Activated CD4-positive, alpha-beta T cell treated with anti-CD3 and anti-CD28 coated beads for 36 hours (primary cell): ENCODE results near the gene ITPR2. TPM values are rescaled to one million over a fixed set of nuclear protein-coding genes. Genes with fewer than 3 reads are reported as not detected.
A peak's percentile ranks its signal among the peaks of the same experiment; 100 is the strongest.
"Not testable (repeated sequence)": the region's sequence is repeated elsewhere in the genome, so short reads cannot be mapped to it uniquely, and the experiment has no call there.

Experiments used
- ATAC-seq: fragments of 200-7000 bp; cut with Tn5 transposase; one replicate; pipeline ENCODE4 v1.10.0; 2021; ENCODE audit warnings: mild to moderate bottlenecking, moderate library complexity
- CTCF ChIA-PET: fragments of 350-600 bp; sonication (Branson Sonifier 250); formaldehyde crosslinking; loops from one replicate; lab custom pipeline; 2021; ENCODE audit warnings: antibody characterized with exemption; lab: Charles Lee
- POLR2A ChIA-PET: fragments of 350-600 bp; sonication (Branson Sonifier 250); formaldehyde crosslinking; loops from one replicate; lab custom pipeline; 2021; ENCODE audit warnings: antibody characterized with exemption, inconsistent platforms; lab: Charles Lee
- DNase-seq: peaks from one replicate; pipeline ENCODE4 v3.0.0-alpha.2; 2020
- H3K27ac Mint-ChIP-seq: one replicate; pipeline ENCODE4 v1.8.0; 2021; ENCODE audit warnings: mixed read lengths
- H3K27me3 Mint-ChIP-seq: one replicate; pipeline ENCODE4 v1.8.0; 2021; ENCODE audit warnings: mixed read lengths
- H3K36me3 Mint-ChIP-seq: one replicate; pipeline ENCODE4 v1.8.0; 2021; ENCODE audit warnings: low read depth, mixed read lengths
- H3K4me1 Mint-ChIP-seq: one replicate; pipeline ENCODE4 v1.8.0; 2021; ENCODE audit warnings: mixed read lengths
- H3K4me3 Mint-ChIP-seq: one replicate; pipeline ENCODE4 v1.8.0; 2021; ENCODE audit warnings: mild to moderate bottlenecking, moderate library complexity, mixed read lengths
- H3K9me3 Mint-ChIP-seq: one replicate; pipeline ENCODE4 v1.8.0; 2021; ENCODE audit warnings: low read depth, mixed read lengths
- intact Hi-C, 2 experiments: fragments of 100-400 bp; cut with DNase I in 1 of 2; cut with micrococcal nuclease in 1 of 2; formaldehyde crosslinking; loops; one replicate each; pipeline versions ENCODE4 v1.14.2 to v1.15.1; 2022 to 2024; cut with DNase I, micrococcal nuclease
- total RNA-seq, 2 experiments: library from RNA; stranded (reverse); gene quantifications; one replicate each; pipeline ENCODE4 v1.2.3, GENCODE V29; 2021

The ITPR2 gene
- total RNA-seq, 2 experiments from 2014 or later = 27.3 to 28.6 TPM

DNA sequence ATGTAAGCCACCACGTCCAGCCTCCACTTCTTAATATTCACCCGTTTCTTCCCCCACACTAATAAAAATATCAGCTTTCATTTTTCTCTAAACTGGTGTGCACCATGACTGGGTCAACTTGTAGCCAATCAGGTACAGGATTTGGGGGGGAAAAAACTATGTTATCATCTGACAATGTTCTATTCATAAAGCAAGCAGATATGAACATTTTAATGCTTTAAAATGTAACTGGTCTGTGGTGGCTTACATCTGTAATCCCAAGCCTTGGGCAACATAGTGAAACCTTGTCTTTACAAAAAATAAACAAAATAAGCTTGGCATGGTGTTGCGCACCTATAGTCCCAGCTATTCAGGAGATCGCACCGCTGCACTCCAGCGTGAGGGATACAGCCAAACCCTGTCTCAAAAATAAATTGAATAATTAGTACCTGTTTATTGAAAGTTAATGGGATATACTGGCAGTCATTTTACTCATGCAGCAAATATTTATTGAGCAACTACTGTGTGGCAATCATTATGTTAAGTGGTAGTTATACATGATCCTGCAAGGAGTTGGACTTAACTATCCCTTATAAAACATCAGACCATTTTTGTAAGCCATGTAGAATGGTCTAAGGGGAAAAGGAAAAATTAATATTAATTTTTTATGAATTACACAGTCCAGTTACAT is 15.3 kb upstream of the ITPR2 start:
- POLR2A ChIA-PET = no interaction called here
- ATAC-seq (no peak), DNase-seq (no peak)
- H3K27ac Mint-ChIP-seq = no peak overlapping the region
- no peaks in the 10 kb centered on the region for H3K36me3 Mint-ChIP-seq
- H3K4me3 Mint-ChIP-seq = no peak overlapping the region
- intact Hi-C loops = no loop called here
- peaks cover 5% of the 10 kb centered on the region for H3K27me3 Mint-ChIP-seq
- CTCF ChIA-PET = interaction anchor here (0.7 to 1.5 kb wide), 3 partner anchors 14 to 37 kb away, joined by 3 to 11 read pairs (median 3); no protein-coding TSS in a partner anchor
- H3K9me3 Mint-ChIP-seq = no peaks in the 10 kb centered on the region
- peaks cover 9% of the 10 kb centered on the region for H3K4me1 Mint-ChIP-seq

DNA sequence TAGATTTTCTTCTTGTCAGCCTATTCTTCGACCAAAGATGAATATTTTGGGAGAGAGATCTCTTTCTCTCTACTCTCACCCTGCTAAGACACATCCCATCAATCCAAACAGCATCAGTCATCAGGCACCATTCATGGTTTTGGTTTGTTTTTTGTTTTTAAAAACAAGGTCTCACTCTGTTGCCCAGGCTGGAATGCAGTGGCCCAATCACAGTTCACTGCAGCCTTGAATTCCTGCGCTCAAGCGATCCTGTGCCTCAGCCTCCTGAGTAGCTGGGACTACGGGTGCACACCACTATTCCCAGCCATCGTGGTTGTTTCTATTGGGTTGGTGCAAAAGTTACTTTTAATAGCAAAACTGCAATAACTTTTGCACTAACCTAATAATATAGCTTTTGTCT is 14.4 kb upstream of the ITPR2 start:
- intact Hi-C loops = no loop called here
- Mint-ChIP-seq H3K27ac (no peak overlapping the region), H3K9me3 (no peaks in the 10 kb centered on the region), H3K4me3 (no peak overlapping the region), H3K36me3 (no peaks in the 10 kb centered on the region), H3K4me1 (peaks cover 9% of the 10 kb centered on the region), H3K27me3 (peaks cover 5% of the 10 kb centered on the region)
- ChIA-PET POLR2A (no interaction called here), CTCF (interaction anchor here (0.6 to 1.5 kb wide), 3 partner anchors 9 to 38 kb away, joined by 3 to 11 read pairs (median 3); no protein-coding TSS in a partner anchor)
- ATAC-seq (no peak), DNase-seq (no peak)

DNA sequence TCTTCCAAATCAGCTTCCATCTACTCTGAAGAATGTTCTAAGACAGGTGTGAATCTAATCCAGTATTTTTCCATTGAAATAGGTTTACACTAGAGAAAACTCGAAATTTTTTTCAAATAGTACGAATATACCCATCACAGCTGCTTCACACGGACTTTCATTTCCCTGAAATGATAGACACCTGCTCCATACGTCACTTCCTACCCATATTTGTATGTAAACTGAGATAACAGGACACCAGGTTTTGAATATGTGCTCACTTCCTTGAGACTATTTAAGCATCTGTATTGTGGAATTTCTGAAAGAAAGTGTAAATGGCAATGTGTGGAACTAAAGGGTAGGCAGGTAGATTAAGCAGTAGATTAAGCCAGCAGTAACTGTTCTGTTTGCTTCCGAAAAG is 13.4 kb upstream of the ITPR2 start:
- DNase-seq (no peak), ATAC-seq (no peak)
- ChIA-PET CTCF (interaction anchor here (0.7 to 1.8 kb wide), 5 partner anchors 13 to 65 kb away, joined by 3 to 14 read pairs (median 6); partner anchors contain the start of gene ITPR2), POLR2A (no interaction called here)
- peak overlapping the region; percentile 42 for H3K27ac Mint-ChIP-seq
- no peaks in the 10 kb centered on the region for H3K36me3 Mint-ChIP-seq
- peaks cover 9% of the 10 kb centered on the region for H3K4me1 Mint-ChIP-seq
- H3K4me3 Mint-ChIP-seq = peak overlapping the region; percentile 17
- H3K9me3 Mint-ChIP-seq = no peaks in the 10 kb centered on the region
- H3K27me3 Mint-ChIP-seq = peaks cover 5% of the 10 kb centered on the region
- intact Hi-C loops = no loop called here

DNA sequence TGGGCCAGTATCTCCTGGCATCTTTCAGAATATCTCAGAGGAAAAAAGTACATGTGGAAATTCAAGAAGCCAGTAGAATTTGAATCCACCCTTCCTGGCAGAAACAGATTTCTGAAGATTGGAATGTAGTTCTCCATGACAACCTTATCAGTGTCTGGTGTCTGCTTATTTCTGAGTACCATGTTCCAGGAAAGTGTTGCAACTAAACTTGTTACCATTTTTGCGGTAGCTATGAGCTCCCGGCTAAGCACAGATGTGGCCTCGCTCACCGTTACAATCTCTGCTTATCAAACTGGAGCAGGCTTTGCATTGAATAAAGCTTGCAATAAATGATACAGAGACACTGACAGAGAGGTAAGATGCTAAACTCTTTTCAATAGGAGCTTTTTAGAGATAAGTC is 13.0 kb upstream of the ITPR2 start:
- DNase-seq (no peak), ATAC-seq (no peak)
- ChIA-PET CTCF (interaction anchor here (0.7 to 1.8 kb wide), 5 partner anchors 13 to 65 kb away, joined by 3 to 14 read pairs (median 6); partner anchors contain the start of gene ITPR2), POLR2A (no interaction called here)
- intact Hi-C loops = no loop called here
- Mint-ChIP-seq H3K27ac (no peak overlapping the region), H3K36me3 (no peaks in the 10 kb centered on the region), H3K4me1 (peaks cover 12% of the 10 kb centered on the region), H3K27me3 (peaks cover 5% of the 10 kb centered on the region), H3K4me3 (peak overlapping the region; percentile 17), H3K9me3 (no peaks in the 10 kb centered on the region)

DNA sequence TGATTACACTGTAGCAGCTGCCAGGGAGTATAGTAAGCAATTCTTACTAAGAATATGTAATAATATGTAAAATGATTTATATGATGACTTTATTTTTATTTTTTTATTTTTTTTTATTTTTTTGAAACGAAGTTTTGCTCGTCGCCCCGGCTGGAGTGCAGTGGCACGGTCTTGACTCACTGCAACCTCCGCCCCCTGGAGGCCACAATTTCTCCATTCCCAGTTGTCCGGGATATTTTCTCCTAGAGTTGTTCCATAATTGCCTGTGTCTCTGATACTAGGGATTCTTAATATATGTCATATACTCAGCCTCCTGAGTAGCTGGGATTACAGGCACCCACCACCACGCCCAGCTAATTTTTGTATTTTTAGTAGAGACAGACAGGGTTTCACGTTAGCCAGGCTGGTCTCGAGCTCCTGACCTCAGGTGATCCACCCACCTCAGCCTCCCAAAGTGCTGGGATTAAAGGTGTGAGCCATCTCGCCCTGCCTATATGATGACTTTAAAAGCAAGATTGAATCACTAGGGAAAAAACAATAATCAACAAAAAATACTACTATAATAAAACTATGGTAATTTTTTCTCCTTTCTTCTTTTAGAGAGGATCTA is 12.2 kb upstream of the ITPR2 start:
- H3K36me3 Mint-ChIP-seq = no peaks in the 10 kb centered on the region
- intact Hi-C loops = no loop called here

DNA sequence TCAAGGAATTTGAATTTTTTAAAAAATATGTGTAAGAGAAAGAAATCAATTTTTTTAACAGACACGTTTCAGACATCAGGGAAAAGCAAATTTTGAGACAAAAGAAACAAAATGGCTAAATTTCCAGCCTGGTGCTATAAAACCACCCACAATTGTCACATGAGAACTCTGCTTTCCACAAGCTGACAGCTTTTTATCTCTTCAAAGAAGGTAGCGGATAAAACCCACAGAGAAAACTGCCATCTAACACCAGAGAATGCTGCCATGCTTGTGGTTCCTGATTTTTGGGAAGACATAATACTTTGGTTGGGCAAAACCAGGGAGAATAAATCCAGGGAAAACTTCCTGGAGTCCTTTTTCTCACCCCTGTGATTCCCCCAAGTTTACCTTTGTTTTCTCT is 10.3 kb upstream of the ITPR2 start:
- Mint-ChIP-seq H3K4me1 (peaks cover 15% of the 10 kb centered on the region), H3K4me3 (no peak overlapping the region)
- ATAC-seq = no peak

More for the DNA sequence above, 12.2 kb upstream of the ITPR2 start:
- H3K27me3 Mint-ChIP-seq = peaks cover 5% of the 10 kb centered on the region
- ChIA-PET CTCF (interaction anchor here (0.7 to 1.8 kb wide), 5 partner anchors 12 to 193 kb away, joined by 3 to 14 read pairs (median 4); partner anchors contain the start of gene ITPR2), POLR2A (no interaction called here)
- no peak overlapping the region for H3K4me3 Mint-ChIP-seq
- H3K9me3 Mint-ChIP-seq = no peaks in the 10 kb centered on the region
- H3K27ac Mint-ChIP-seq = no peak overlapping the region
- peak; percentile 31 for DNase-seq
- peaks cover 15% of the 10 kb centered on the region for H3K4me1 Mint-ChIP-seq
- ATAC-seq = no peak

DNA sequence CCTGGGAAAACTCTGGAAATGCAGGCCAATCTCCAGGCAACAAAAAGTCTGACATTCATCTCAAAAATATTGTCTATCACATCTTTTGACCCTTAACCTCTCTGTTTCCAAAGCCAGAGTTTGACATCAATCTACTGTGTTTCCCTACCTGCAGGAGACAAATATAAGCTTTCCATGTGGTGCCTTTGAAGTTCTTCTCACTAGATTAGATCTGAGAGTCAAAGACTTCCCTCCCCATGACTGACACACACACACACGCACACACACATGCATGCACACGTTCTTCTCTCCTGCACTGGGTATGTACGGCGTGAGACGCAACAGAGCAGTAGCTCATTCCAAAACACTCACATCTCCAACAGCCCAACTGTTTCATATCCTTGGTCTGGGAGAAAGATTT is 8.1 kb upstream of the ITPR2 start:
- H3K27ac Mint-ChIP-seq = no peak overlapping the region
- POLR2A ChIA-PET = interaction anchor here (0.6 kb wide), 1 partner anchor 14 kb away, joined by 3 read pairs; no protein-coding TSS in a partner anchor

More for the DNA sequence above, 10.3 kb upstream of the ITPR2 start:
- no peak overlapping the region for H3K27ac Mint-ChIP-seq
- DNase-seq = no peak
- no peaks in the 10 kb centered on the region for H3K36me3 Mint-ChIP-seq
- CTCF ChIA-PET = interaction anchor here (1.1 to 2.8 kb wide), 4 partner anchors 8 to 42 kb away, joined by 4 to 12 read pairs (median 8); partner anchors contain the start of gene ITPR2
- intact Hi-C loops = no loop called here
- POLR2A ChIA-PET = no interaction called here
- no peaks in the 10 kb centered on the region for H3K9me3 Mint-ChIP-seq
- H3K27me3 Mint-ChIP-seq = peaks cover 5% of the 10 kb centered on the region

DNA sequence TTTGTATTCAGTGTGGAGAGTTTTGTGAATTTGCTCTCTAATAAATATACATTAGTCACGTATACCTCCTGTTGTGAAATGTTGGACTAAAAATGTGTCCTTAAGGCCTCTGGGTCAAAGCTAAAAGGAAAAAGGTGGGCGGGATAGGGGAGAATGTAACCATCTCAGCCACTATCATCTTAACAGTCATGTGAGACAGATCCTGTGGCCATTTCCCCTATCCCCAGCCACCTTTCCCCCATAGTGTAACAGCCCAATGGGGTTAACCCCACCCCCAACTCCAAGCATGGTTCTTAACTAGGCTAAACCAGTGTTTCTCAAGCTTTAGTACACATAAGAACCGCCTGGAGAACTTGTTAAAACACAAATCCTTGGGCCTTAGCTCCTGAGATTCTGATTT is 6.5 kb upstream of the ITPR2 start:
- DNase-seq (no peak), ATAC-seq (no peak)
- ChIA-PET CTCF (no interaction called here), POLR2A (no interaction called here)
- Mint-ChIP-seq H3K27me3 (no peaks in the 10 kb centered on the region), H3K9me3 (no peaks in the 10 kb centered on the region), H3K4me1 (peaks cover 6% of the 10 kb centered on the region), H3K36me3 (no peaks in the 10 kb centered on the region), H3K4me3 (no peak overlapping the region), H3K27ac (no peak overlapping the region)
- intact Hi-C loops = loop anchor here in 1 of 2 experiments (10.0 kb wide), 1 partner anchor 45 kb away; no protein-coding TSS in a partner anchor

More for the DNA sequence above, 8.1 kb upstream of the ITPR2 start:
- peak; percentile 42 for DNase-seq
- no peak for ATAC-seq
- Mint-ChIP-seq H3K36me3 (no peaks in the 10 kb centered on the region), H3K4me1 (peaks cover 10% of the 10 kb centered on the region), H3K27me3 (no peaks in the 10 kb centered on the region), H3K9me3 (no peaks in the 10 kb centered on the region), H3K4me3 (no peak overlapping the region)
- intact Hi-C loops = no loop called here
- CTCF ChIA-PET = interaction anchor here (1.2 to 2.8 kb wide), 4 partner anchors 9 to 44 kb away, joined by 3 to 12 read pairs (median 4); partner anchors contain the start of gene ITPR2

DNA sequence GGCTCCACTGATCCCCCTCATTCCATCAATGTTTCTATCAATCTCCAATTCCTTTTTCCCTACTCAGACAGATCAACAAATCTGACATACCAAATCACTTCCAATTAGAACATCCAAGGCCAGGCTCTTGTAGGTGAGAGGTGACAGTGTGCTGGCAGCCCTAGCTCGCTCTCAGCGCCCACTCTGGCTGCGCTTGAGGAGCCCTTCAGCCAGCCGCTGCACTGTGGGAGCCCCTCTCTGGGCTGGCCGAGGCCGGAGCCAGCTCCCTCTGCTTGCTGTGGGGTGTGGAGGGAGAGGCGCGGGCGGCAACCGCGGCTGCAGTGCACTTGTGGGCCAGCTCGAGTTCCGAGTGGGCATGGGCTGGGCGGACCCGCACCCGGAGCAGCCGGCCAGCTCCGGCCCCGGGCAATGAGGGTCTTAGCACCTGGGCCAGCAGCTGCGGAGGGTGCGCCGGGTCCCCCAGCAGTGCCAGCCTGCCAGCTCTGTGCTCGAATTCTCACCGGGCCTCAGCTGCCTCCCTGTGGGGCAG is 6.0 kb upstream of the ITPR2 start:
- Mint-ChIP-seq H3K36me3 (no peaks in the 10 kb centered on the region), H3K27ac (no peak overlapping the region), H3K27me3 (no peaks in the 10 kb centered on the region), H3K9me3 (no peaks in the 10 kb centered on the region), H3K4me1 (peaks cover 10% of the 10 kb centered on the region), H3K4me3 (no peak overlapping the region)
- DNase-seq = no peak
- ATAC-seq = no peak
- POLR2A ChIA-PET = no interaction called here
- CTCF ChIA-PET = no interaction called here
- intact Hi-C loops = loop anchor here in 1 of 2 experiments (10.0 kb wide), 1 partner anchor 46 kb away; no protein-coding TSS in a partner anchor

DNA sequence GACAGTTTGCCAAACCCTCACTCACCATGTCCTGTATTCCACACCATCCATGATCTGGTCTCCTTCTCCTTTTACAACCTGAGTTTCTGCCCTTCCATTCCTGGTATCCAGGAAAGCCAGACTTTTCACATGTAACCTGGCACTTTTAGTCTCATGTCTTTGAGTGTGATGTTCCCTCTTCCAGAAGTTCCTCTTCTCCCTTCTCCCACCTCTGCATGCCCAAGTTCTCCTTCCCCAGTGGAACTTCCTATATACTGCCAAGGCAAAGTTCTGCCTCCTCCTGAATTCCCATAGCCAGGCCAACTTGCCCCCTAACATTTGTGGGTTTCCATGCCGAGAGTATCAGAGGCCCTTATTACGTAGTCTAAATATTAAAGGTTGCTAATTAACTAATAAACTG is 3.2 kb upstream of the ITPR2 start:
- Mint-ChIP-seq H3K36me3 (peaks cover 4% of the 10 kb centered on the region), H3K4me1 (peaks cover 16% of the 10 kb centered on the region), H3K4me3 (no peak overlapping the region), H3K27me3 (no peaks in the 10 kb centered on the region), H3K27ac (no peak overlapping the region), H3K9me3 (no peaks in the 10 kb centered on the region)
- ATAC-seq (no peak), DNase-seq (no peak)
- POLR2A ChIA-PET = no interaction called here
- intact Hi-C loops = loop anchor here in 1 of 2 experiments (10.0 kb wide), 1 partner anchor 49 kb away; no protein-coding TSS in a partner anchor
- CTCF ChIA-PET = no interaction called here

DNA sequence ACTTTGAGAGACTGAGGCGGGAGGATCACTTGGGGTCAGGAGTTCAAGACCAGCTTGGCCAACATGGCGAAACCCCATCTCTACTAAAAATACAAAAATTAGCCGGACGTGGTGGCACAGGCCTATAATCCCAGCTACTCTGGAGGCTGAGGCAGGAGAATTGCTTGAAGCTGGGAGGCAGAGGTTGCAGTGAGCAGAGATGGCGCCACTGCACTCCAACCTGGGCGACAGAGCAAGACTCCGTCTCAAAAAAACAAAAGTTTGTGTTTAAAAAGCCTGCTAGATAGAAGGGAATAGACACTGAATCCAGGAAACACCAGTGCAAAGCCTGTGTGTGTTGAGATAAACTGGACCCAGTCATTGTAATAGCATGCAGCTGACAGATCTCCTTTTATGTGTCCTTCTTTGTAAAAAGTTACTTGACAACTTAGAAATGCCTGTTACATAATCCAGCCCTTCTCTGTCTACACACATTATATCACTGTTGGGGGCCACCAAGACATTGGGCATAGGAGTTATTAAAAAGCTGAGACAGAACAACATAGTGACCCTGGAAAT is 1.6 kb upstream of the ITPR2 start:
- ATAC-seq, H3K27me3 Mint-ChIP-seq, H3K9me3 Mint-ChIP-seq, H3K27ac Mint-ChIP-seq, DNase-seq, H3K4me3 Mint-ChIP-seq, POLR2A ChIA-PET: not testable (repeated sequence)
- CTCF ChIA-PET = interaction anchor here (0.7 to 3.1 kb wide), 9 partner anchors 8 to 754 kb away, joined by 3 to 14 read pairs (median 4); no protein-coding TSS in a partner anchor
- Mint-ChIP-seq H3K4me1 (peaks cover 26% of the 10 kb centered on the region), H3K36me3 (peaks cover 13% of the 10 kb centered on the region)
- intact Hi-C loops = loop anchor here in 1 of 2 experiments (5.0 to 10.0 kb wide), 2 partner anchors 50 to 107 kb away; no protein-coding TSS in a partner anchor
